ENCODE data around the gene CALN1.

- TF ChIP-seq, protein P1, sequence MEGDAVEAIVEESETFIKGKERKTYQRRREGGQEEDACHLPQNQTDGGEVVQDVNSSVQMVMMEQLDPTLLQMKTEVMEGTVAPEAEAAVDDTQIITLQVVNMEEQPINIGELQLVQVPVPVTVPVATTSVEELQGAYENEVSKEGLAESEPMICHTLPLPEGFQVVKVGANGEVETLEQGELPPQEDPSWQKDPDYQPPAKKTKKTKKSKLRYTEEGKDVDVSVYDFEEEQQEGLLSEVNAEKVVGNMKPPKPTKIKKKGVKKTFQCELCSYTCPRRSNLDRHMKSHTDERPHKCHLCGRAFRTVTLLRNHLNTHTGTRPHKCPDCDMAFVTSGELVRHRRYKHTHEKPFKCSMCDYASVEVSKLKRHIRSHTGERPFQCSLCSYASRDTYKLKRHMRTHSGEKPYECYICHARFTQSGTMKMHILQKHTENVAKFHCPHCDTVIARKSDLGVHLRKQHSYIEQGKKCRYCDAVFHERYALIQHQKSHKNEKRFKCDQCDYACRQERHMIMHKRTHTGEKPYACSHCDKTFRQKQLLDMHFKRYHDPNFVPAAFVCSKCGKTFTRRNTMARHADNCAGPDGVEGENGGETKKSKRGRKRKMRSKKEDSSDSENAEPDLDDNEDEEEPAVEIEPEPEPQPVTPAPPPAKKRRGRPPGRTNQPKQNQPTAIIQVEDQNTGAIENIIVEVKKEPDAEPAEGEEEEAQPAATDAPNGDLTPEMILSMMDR (IDR thresholded peaks at IDR 0.05): no peak
- TF ChIP-seq POLR2A (IDR thresholded peaks at IDR 0.05): no peak
These were observed 526.1 kb downstream of the CALN1 start for GRCh38 chr7:71886046-71886445.
